Neural cell (in vitro differentiated cells): ENCODE measurements around the gene LDLRAD3. TPM values are rescaled to one million over a fixed set of nuclear protein-coding genes. Genes with fewer than 3 reads are reported as not detected.

Experiments
- H2AFZ ChIP-seq: fragments of 200-600, 300-800 bp; sonication (generic), shearing (Covaris generic); 2 replicates; pipeline ENCODE4 v1.6.0; 2014; ENCODE audit warnings: low read depth, mild to moderate bottlenecking, antibody characterized with exemption, low read length, moderate library complexity
- H3F3A ChIP-seq: fragments of 200-600 bp; shearing (Covaris generic); 2 replicates; pipeline ENCODE4 v1.6.1; 2016; ENCODE audit warnings: mild to moderate bottlenecking, moderate library complexity, mixed read lengths, antibody characterized with exemption, low read length; ENCODE audit not compliant: insufficient read depth, poor library complexity, severe bottlenecking
- H3K27ac ChIP-seq: fragments of 200-600, 300-800 bp; sonication (generic), shearing (Covaris generic); 2 replicates; pipeline ENCODE4 v1.5.1; 2014; ENCODE audit warnings: mild to moderate bottlenecking, low read length, moderate library complexity
- H3K27me3 ChIP-seq: fragments of 300-800, 200-600 bp; sonication (generic), shearing (Covaris generic); 2 replicates; pipeline ENCODE4 v1.6.0; 2014; ENCODE audit warnings: mild to moderate bottlenecking, low read depth, low read length, moderate library complexity; ENCODE audit not compliant: insufficient read depth
- H3K36me3 ChIP-seq: fragments of 300-800, 200-600 bp; sonication (generic), shearing (Covaris generic); 2 replicates; pipeline ENCODE4 v1.5.1; 2014; ENCODE audit warnings: mild to moderate bottlenecking, antibody characterized with exemption, low read length, moderate library complexity; ENCODE audit not compliant: insufficient read depth
- H3K4me2 ChIP-seq: fragments of 300-800, 200-600 bp; sonication (generic), shearing (Covaris generic); 2 replicates; pipeline ENCODE4 v1.6.0; 2014; ENCODE audit warnings: mild to moderate bottlenecking, low read length
- H3K4me3 ChIP-seq: fragments of 300-800, 200-600 bp; sonication (generic), shearing (Covaris generic); 2 replicates; pipeline ENCODE4 v1.5.1; 2014; ENCODE audit warnings: mild to moderate bottlenecking, low read length, moderate library complexity
- H3K79me2 ChIP-seq: fragments of 200-600 bp; shearing (Covaris generic); replicated peaks from 2 replicates; pipeline ENCODE4 v1.6.0; 2014; ENCODE audit warnings: mild to moderate bottlenecking, low read length, moderate library complexity; ENCODE audit not compliant: insufficient read depth
- H3K9ac ChIP-seq: fragments of 300-800, 200-600 bp; sonication (generic), shearing (Covaris generic); 2 replicates; pipeline ENCODE4 v1.6.1; 2016; ENCODE audit warnings: mild to moderate bottlenecking, low read length, mixed read lengths
- H3K9me2 ChIP-seq: fragments of 200-600 bp; shearing (Covaris generic); 2 replicates; pipeline ENCODE4 v1.6.1; 2016; ENCODE audit warnings: mild to moderate bottlenecking, low read length, mixed read lengths; ENCODE audit not compliant: insufficient read depth
- H3K9me3 ChIP-seq: fragments of 200-600, 300-800 bp; sonication (generic), shearing (Covaris generic); 2 replicates; pipeline ENCODE4 v1.6.1; 2016; ENCODE audit warnings: mild to moderate bottlenecking, mixed run types, low read length, moderate library complexity, mixed read lengths
- H4K20me1 ChIP-seq: fragments of 200-600 bp; shearing (Covaris generic); 2 replicates; pipeline ENCODE4 v1.6.1; 2016; ENCODE audit warnings: mild to moderate bottlenecking, mixed run types; ENCODE audit not compliant: insufficient read depth
- EP300 ChIP-seq: fragments of 450-650 bp; conservative IDR thresholded peaks from 2 replicates; pipeline ENCODE4 v1.6.1; 2014; ENCODE audit warnings: antibody characterized with exemption, mild to moderate bottlenecking, moderate library complexity; ENCODE audit not compliant: poor library complexity, severe bottlenecking
- EZH2 ChIP-seq: fragments of 200-600, 300-800 bp; shearing (Covaris generic), sonication (generic); IDR thresholded peaks from 2 replicates; pipeline ENCODE4 v1.6.1; 2014; ENCODE audit warnings: antibody characterized with exemption, low read length, borderline replicate concordance, mild to moderate bottlenecking; ENCODE audit not compliant: insufficient read depth, poor library complexity, severe bottlenecking
- MXI1 ChIP-seq: fragments of 450-650 bp; conservative IDR thresholded peaks from 2 replicates; pipeline ENCODE4 v1.6.1; 2014; ENCODE audit warnings: antibody characterized with exemption, mild to moderate bottlenecking; ENCODE audit not compliant: poor library complexity, severe bottlenecking
- POLR2AphosphoS5 ChIP-seq: IDR thresholded peaks from 2 replicates; pipeline ENCODE4 v1.6.1; 2012
- RAD21 ChIP-seq: fragments of 450-650 bp; conservative IDR thresholded peaks from 2 replicates; pipeline ENCODE4 v1.6.1; 2014; ENCODE audit warnings: antibody characterized with exemption, mild to moderate bottlenecking, moderate library complexity
- SMC3 ChIP-seq: fragments of 450-650 bp; conservative IDR thresholded peaks from 2 replicates; pipeline ENCODE4 v1.6.1; 2014; ENCODE audit warnings: antibody characterized with exemption, mild to moderate bottlenecking, moderate library complexity; ENCODE audit not compliant: poor library complexity
- TAF1 ChIP-seq: IDR thresholded peaks from 2 replicates; pipeline ENCODE4 v1.6.1; 2012; ENCODE audit warnings: low read depth
- polyA plus RNA-seq: library from polyadenylated mRNA; depleted of rRNA; stranded (reverse); fragments of >200 nt; gene quantifications from 2 replicates; pipeline ENCODE4 v1.2.3, GENCODE V29; 2014
- TF ChIP-seq, protein P1 (sequence below): IDR thresholded peaks from 2 replicates; pipeline ENCODE4 v1.6.1; 2012; ENCODE audit warnings: borderline replicate concordance
- TF ChIP-seq, protein P2 (sequence below): fragments of 450-650 bp; IDR thresholded peaks from 2 replicates; pipeline ENCODE4 v1.5.1; 2014; ENCODE audit warnings: antibody characterized with exemption, mild to moderate bottlenecking, moderate library complexity; ENCODE audit not compliant: poor library complexity, severe bottlenecking

LDLRAD3 gene
- polyA plus RNA-seq, 1 donor from 2014 or later: 3.5 TPM

DNA sequence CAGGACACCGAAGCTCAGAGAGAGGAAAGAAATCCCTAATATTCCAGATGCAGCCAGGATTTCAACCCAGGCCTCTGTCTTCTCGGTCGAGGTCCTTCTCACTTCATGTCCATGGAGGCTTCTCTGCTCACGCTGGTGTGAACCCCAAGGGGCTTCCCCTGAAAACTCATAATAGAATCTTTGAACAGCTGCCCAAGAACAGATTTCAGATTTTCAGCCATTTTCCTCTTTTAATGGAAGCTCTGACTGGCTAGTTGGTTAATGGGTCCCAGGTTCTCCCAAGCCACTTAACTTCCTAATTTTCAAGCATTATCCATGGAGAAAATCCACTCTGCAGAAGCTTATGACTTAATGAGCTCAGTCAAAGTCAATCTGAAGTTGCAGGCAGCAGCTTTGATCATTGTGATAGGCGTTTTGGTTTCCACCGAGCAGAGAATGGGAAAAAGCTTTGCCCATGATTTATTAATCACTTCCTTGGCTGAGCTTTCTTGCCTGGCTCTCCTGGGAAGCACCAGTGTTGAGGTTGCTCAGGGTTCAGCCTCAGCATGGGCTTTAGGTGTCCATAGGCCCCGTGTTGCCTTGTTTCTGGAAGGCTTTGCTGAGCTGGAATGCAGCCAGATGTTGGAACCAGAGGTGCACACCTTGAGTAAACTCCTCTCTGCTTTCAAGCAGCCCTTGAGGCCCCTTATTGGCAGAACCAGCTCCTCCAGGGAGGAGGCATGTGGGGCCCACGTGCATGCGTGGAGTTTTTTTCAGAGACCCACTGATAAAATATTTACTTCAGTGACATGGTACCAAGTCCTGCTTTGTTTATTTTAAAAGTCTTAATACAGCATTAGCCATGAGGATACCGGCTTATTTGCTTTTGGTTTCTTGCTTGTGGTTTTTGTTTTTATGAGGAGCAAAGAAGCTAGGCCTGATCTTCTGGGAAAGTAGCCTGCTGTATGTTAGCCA, 25.5 kb downstream of the LDLRAD3 start:
- Histone ChIP-seq H3K9me3 (no peaks in the 10 kb centered on the region), H3K36me3 (no peaks in the 10 kb centered on the region), H3K27ac (no peak overlapping the region), H3K27me3 (no peaks in the 10 kb centered on the region), H3K9ac (no peak overlapping the region), H3K79me2 (no peaks in the 10 kb centered on the region), H3K4me3 (no peak overlapping the region), H3K4me2 (no peak overlapping the region), H4K20me1 (no peaks in the 10 kb centered on the region), H3K9me2 (no peaks in the 10 kb centered on the region), H2AFZ (no peak overlapping the region), H3F3A (no peaks in the 10 kb centered on the region)
- TF ChIP-seq SMC3: no peak

DNA sequence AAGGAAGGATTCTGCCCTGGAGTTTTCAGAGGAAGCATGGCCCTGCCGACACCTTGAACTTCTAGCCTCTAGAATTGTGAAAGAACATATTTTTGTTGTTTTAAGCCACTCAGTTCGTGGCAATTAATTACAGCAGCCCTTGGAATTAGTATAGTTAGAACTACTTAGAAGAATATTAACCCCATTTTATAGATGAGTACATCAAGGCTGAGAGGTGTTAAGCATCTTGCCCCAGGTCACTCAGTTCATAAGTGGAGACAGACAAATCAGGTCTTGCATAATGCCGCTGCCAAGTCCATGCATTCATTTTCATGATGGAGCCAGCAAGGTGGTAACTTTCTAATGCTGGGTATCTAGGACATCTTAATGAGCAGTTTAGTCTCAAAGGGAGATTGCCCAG, 26.6 kb downstream of the LDLRAD3 start:
- Histone ChIP-seq H3K9me3 (no peaks in the 10 kb centered on the region), H2AFZ (no peak overlapping the region), H3F3A (no peaks in the 10 kb centered on the region), H3K36me3 (no peaks in the 10 kb centered on the region), H3K4me3 (no peak overlapping the region), H3K9ac (no peak overlapping the region), H3K79me2 (no peaks in the 10 kb centered on the region), H3K4me2 (no peak overlapping the region), H4K20me1 (no peaks in the 10 kb centered on the region), H3K9me2 (no peaks in the 10 kb centered on the region), H3K27me3 (no peaks in the 10 kb centered on the region), H3K27ac (no peak overlapping the region)
- TF ChIP-seq POLR2AphosphoS5 (no peak), EP300 (no peak), EZH2 (no peak), SMC3 (no peak), MXI1 (no peak), TAF1 (no peak), RAD21 (no peak)
- TF ChIP-seq, protein P1, sequence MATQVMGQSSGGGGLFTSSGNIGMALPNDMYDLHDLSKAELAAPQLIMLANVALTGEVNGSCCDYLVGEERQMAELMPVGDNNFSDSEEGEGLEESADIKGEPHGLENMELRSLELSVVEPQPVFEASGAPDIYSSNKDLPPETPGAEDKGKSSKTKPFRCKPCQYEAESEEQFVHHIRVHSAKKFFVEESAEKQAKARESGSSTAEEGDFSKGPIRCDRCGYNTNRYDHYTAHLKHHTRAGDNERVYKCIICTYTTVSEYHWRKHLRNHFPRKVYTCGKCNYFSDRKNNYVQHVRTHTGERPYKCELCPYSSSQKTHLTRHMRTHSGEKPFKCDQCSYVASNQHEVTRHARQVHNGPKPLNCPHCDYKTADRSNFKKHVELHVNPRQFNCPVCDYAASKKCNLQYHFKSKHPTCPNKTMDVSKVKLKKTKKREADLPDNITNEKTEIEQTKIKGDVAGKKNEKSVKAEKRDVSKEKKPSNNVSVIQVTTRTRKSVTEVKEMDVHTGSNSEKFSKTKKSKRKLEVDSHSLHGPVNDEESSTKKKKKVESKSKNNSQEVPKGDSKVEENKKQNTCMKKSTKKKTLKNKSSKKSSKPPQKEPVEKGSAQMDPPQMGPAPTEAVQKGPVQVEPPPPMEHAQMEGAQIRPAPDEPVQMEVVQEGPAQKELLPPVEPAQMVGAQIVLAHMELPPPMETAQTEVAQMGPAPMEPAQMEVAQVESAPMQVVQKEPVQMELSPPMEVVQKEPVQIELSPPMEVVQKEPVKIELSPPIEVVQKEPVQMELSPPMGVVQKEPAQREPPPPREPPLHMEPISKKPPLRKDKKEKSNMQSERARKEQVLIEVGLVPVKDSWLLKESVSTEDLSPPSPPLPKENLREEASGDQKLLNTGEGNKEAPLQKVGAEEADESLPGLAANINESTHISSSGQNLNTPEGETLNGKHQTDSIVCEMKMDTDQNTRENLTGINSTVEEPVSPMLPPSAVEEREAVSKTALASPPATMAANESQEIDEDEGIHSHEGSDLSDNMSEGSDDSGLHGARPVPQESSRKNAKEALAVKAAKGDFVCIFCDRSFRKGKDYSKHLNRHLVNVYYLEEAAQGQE: no peak
- TF ChIP-seq, protein P2, sequence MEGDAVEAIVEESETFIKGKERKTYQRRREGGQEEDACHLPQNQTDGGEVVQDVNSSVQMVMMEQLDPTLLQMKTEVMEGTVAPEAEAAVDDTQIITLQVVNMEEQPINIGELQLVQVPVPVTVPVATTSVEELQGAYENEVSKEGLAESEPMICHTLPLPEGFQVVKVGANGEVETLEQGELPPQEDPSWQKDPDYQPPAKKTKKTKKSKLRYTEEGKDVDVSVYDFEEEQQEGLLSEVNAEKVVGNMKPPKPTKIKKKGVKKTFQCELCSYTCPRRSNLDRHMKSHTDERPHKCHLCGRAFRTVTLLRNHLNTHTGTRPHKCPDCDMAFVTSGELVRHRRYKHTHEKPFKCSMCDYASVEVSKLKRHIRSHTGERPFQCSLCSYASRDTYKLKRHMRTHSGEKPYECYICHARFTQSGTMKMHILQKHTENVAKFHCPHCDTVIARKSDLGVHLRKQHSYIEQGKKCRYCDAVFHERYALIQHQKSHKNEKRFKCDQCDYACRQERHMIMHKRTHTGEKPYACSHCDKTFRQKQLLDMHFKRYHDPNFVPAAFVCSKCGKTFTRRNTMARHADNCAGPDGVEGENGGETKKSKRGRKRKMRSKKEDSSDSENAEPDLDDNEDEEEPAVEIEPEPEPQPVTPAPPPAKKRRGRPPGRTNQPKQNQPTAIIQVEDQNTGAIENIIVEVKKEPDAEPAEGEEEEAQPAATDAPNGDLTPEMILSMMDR: no peak
